Neural progenitor cell (in vitro differentiated cells): ENCODE measurements around the gene SRCIN1.
"Not testable (repeated sequence)": the region's sequence is repeated elsewhere in the genome, so short reads cannot be mapped to it uniquely, and the experiment has no call there.

Experiments
- CTCF ChIP-seq: fragments of 200-600 bp; sonication (generic); IDR thresholded peaks from 2 replicates; pipeline ENCODE4 v1.5.1; 2017; ENCODE audit warnings: antibody characterized with exemption, mild to moderate bottlenecking
- EZH2 ChIP-seq: fragments of 200-600 bp; sonication (generic); IDR thresholded peaks from 2 replicates; pipeline ENCODE4 v1.6.1; 2017; ENCODE audit warnings: antibody characterized with exemption, mild to moderate bottlenecking, moderate library complexity
- EZH2phosphoT487 ChIP-seq: fragments of 200-600 bp; sonication (generic); IDR thresholded peaks from 2 replicates; pipeline ENCODE4 v1.6.1; 2017; ENCODE audit warnings: antibody characterized with exemption

GRCh38 chr17:38530856-38531255 is 74.9 kb downstream of the SRCIN1 start:
- TF ChIP-seq CTCF, EZH2, EZH2phosphoT487: not testable (repeated sequence)
